HepG2 (cell line): ENCODE data around the gene PDC. TPM values are rescaled to one million over a fixed set of nuclear protein-coding genes. Genes with fewer than 3 reads are reported as not detected.

Experiments
- ATAC-seq: fragments of 200-7000 bp; cut with Tn5 transposase; 3 replicates; pipeline ENCODE4 v1.9.1; 2020; ENCODE audit warnings: mild to moderate bottlenecking, moderate library complexity
- BruUV-seq: library from RNA; stranded (reverse); fragments of 400-500 nt; replicated peaks from 2 replicates; lab custom pipeline; 2021; lab: Mats Ljungman, UMichigan
- CTCF ChIA-PET: fragments of 300-600 bp; formaldehyde crosslinking; extraction: SDS; loops from one replicate; lab custom pipeline; 2021; ENCODE audit warnings: low total read pairs, inconsistent platforms, low intra/inter-chr PET ratio; lab: Yijun Ruan, JAX
- POLR2A ChIA-PET: fragments of 350-600 bp; sonication (Branson Sonifier 250); formaldehyde crosslinking; loops from one replicate; lab custom pipeline; 2020; ENCODE audit warnings: antibody characterized with exemption, inconsistent platforms; lab: Yijun Ruan, JAX
- DNase-seq: peaks from one replicate; pipeline ENCODE4 v3.0.0-alpha.2; 2015; ENCODE audit warnings: low spot score
- FAIRE-seq: peaks from 3 replicates; lab custom pipeline; 2011; peaks lifted over from hg19 to GRCh38; lab: Jason Lieb, UNC
- H2AFZ ChIP-seq: one replicate; pipeline ENCODE4 v1.6.1; 2011; ENCODE audit warnings: low read length, inconsistent platforms
- H3K27ac ChIP-seq: fragments of 300-600 bp; 3 replicates; pipeline ENCODE4 v1.8.0; 2011; ENCODE audit warnings: mixed run types, mild to moderate bottlenecking, mixed read lengths, low read length, inconsistent platforms; ENCODE audit not compliant: insufficient read depth; ENCODE audit errors: extremely low read length
- H3K27me3 ChIP-seq, 2 experiments: fragments of 200-600 bp in 1 of 2; 2 replicates in 1 of 2; 3 replicates in 1 of 2; pipeline versions ENCODE4 v1.6.0 to v1.8.0; 2011; ENCODE audit warnings: low read length in 2 of 2, mild to moderate bottlenecking in 2 of 2, moderate library complexity in 2 of 2, inconsistent platforms in 1 of 2; ENCODE audit not compliant: insufficient read depth in 2 of 2, control insufficient read depth in 1 of 2
- H3K36me3 ChIP-seq, 2 experiments: fragments of 200-600 bp in 1 of 2; replicated peaks in 1 of 2; 2 replicates in 1 of 2; 3 replicates in 1 of 2; pipeline versions ENCODE4 v1.5.1 to v1.8.0; 2011; ENCODE audit warnings: low read length in 2 of 2, inconsistent platforms in 1 of 2; ENCODE audit not compliant: insufficient read depth in 2 of 2, control insufficient read depth in 1 of 2
- H3K4me1 ChIP-seq: 2 replicates; pipeline ENCODE4 v1.5.1; 2012; ENCODE audit warnings: low read length, inconsistent platforms; ENCODE audit not compliant: insufficient read depth
- H3K4me2 ChIP-seq: 2 replicates; pipeline ENCODE4 v1.6.0; 2011; ENCODE audit warnings: low read depth, low read length, inconsistent platforms
- H3K4me3 ChIP-seq, 3 experiments: fragments of 200-600 bp in 1 of 3; sonication (generic), shearing (Covaris generic) in 1 of 3; replicated peaks in 1 of 3; 2 replicates each; pipeline ENCODE4 v1.5.1; 2011 to 2016; ENCODE audit warnings: low read length in 3 of 3, inconsistent platforms in 2 of 3, low read depth in 2 of 3, mild to moderate bottlenecking in 2 of 3, control low read depth in 1 of 3, mixed read lengths in 1 of 3; ENCODE audit not compliant: insufficient read depth in 1 of 3
- H3K79me2 ChIP-seq: one replicate; pipeline ENCODE4 v1.6.1; 2011; ENCODE audit warnings: low read length, inconsistent platforms; ENCODE audit not compliant: insufficient read depth
- H3K9ac ChIP-seq: 2 replicates; pipeline ENCODE4 v1.6.0; 2011; ENCODE audit warnings: mild to moderate bottlenecking, low read depth, low read length, inconsistent platforms; ENCODE audit not compliant: insufficient read depth
- H3K9me3 ChIP-seq: 2 replicates; pipeline ENCODE4 v1.5.1; 2012; ENCODE audit warnings: mild to moderate bottlenecking, low read length
- H4K20me1 ChIP-seq: 2 replicates; pipeline ENCODE4 v1.6.0; 2011; ENCODE audit warnings: inconsistent platforms, mild to moderate bottlenecking, low read length, moderate library complexity; ENCODE audit not compliant: insufficient read depth
- KAT7 ChIP-seq: IDR thresholded peaks from 2 replicates; pipeline ENCODE4 v1.6.1; 2018; ENCODE audit warnings: borderline replicate concordance, missing compliant biosample characterization
- NR2C2 ChIP-seq: sonication (generic); formaldehyde crosslinking; IDR thresholded peaks from 2 replicates; pipeline ENCODE4 v1.4.0; 2020; ENCODE audit warnings: missing genetic modification reagents, mild to moderate bottlenecking, moderate library complexity, borderline replicate concordance
- RBAK ChIP-seq: sonication (generic); formaldehyde crosslinking; IDR thresholded peaks from 2 replicates; pipeline ENCODE4 v1.5.1; 2020; ENCODE audit warnings: mild to moderate bottlenecking, missing genetic modification reagents
- SCMH1 ChIP-seq: sonication (generic); formaldehyde crosslinking; IDR thresholded peaks from 2 replicates; pipeline ENCODE4 v1.9.0; 2021; ENCODE audit warnings: missing genetic modification reagents, mild to moderate bottlenecking, borderline replicate concordance
- ZNF12 ChIP-seq: sonication (generic); formaldehyde crosslinking; IDR thresholded peaks from 2 replicates; pipeline ENCODE4 v1.5.0; 2020; ENCODE audit warnings: missing genetic modification reagents
- ZNF678 ChIP-seq: sonication (generic); formaldehyde crosslinking; IDR thresholded peaks from 2 replicates; pipeline ENCODE4 v1.4.0; 2020; ENCODE audit warnings: mild to moderate bottlenecking, missing genetic modification reagents
- ZSCAN29 ChIP-seq: sonication (generic); formaldehyde crosslinking; conservative IDR thresholded peaks from 2 replicates; pipeline ENCODE4 v1.4.0; 2020; ENCODE audit warnings: mild to moderate bottlenecking, missing genetic modification reagents
- WGBS: methylation state at CpG from one replicate; pipeline ENCODE4 v1.1.6; 2017; ENCODE audit warnings: low lambda C conversion rate; 5-methylcytosine and 5-hydroxymethylcytosine counted together
- in situ Hi-C: cut with HindIII; loops from 2 replicates; pipeline ENCODE4 v1.10.0; 2017; ENCODE audit warnings: low pct_unique_long_range_greater_than_20kb; ENCODE audit not compliant: extremely low pct_ligation_motif_present
- intact Hi-C: fragments of 100-400 bp; cut with micrococcal nuclease; formaldehyde crosslinking; loops from one replicate; pipeline ENCODE4 v1.10.0; 2022; ENCODE audit not compliant: unreplicated experiment
- polyA plus RNA-seq, 8 experiments: library from polyadenylated mRNA; depleted of rRNA in 3 of 8; stranded (reverse) in 7 of 8; unstranded in 1 of 8; fragments of >200 nt; fragmentation: Illumina TruSeq in 4 of 8; extraction: Trizol in 4 of 8; gene quantifications; 2 replicates each; pipeline versions ENCODE4 v1.2.1 to v1.2.3, GENCODE V29; 2011 to 2016; ENCODE audit warnings: low read depth in 4 of 8, missing spikeins in 1 of 8, mixed read lengths in 1 of 8; ENCODE audit not compliant: insufficient read depth in 1 of 8
- total RNA-seq, 5 experiments: library from RNA; depleted of rRNA; stranded (reverse); fragments of >200 nt; fragmentation: Illumina TruSeq; extraction: Trizol; gene quantifications; 2 replicates each; pipeline ENCODE4 v1.2.3, GENCODE V29; 2016; ENCODE audit warnings: low read depth in 1 of 5
- TF ChIP-seq, protein P1 (sequence below): sonication (generic); formaldehyde crosslinking; IDR thresholded peaks from 2 replicates; pipeline ENCODE4 v1.5.0; 2020; ENCODE audit warnings: missing genetic modification reagents, mild to moderate bottlenecking, borderline replicate concordance

Gene PDC
- total and polyA plus RNA-seq, 2 of the 13 experiments (the other 11 are each of a cell fraction or from before 2014, with no cell fraction given), result not detected

DNA sequence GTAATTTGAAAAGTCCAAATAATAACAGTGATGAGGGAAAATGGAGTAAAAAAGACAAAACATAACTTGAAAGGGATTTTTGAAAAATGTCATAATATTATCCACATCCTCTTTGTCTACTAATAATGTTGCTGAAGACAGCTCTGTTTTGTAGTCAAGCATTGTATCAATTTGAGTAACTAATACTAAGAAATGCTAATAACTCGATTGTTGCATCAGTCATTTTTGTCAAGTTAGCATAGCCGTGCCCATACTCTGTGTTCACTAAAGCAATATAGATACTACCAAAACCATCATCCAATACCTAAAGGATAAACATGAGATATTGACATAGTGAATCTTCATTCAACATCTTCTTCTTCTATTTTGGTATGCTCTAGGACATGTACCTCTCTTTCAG, 17.3 kb downstream of the PDC start:
- in situ Hi-C loops, result no loop called here
- H3K9me3 ChIP-seq, result no peaks in the 10 kb centered on the region
- H3K4me2 ChIP-seq, result no peak overlapping the region
- POLR2A ChIA-PET, result no interaction called here
- H3K27ac ChIP-seq, result no peak overlapping the region
- no peaks in the 10 kb centered on the region for H3K4me1 ChIP-seq
- BruUV-seq, result no TSS peak
- TF ChIP-seq KAT7 (no peak), ZNF12 (CRISPR knock-in tag) (peak; percentile 48; the same call in 1 of the 2 replicates)
- TF ChIP-seq, protein P1, sequence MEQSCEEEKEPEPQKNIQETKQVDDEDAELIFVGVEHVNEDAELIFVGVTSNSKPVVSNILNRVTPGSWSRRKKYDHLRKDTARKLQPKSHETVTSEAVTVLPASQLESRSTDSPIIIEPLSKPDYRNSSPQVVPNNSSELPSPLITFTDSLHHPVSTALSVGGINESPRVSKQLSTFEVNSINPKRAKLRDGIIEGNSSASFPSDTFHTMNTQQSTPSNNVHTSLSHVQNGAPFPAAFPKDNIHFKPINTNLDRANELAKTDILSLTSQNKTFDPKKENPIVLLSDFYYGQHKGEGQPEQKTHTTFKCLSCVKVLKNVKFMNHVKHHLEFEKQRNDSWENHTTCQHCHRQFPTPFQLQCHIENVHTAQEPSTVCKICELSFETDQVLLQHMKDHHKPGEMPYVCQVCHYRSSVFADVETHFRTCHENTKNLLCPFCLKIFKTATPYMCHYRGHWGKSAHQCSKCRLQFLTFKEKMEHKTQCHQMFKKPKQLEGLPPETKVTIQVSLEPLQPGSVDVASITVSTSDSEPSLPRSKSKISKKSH (CRISPR knock-in tag), result no peak
- no peak overlapping the region for H2AFZ ChIP-seq
- intact Hi-C loops, result no loop called here
- no peaks in the 10 kb centered on the region for H3K27me3 ChIP-seq
- CTCF ChIA-PET, result no interaction called here
- no peak for ATAC-seq
- H3K36me3 ChIP-seq, result no peaks in the 10 kb centered on the region
- H4K20me1 ChIP-seq, result no peaks in the 10 kb centered on the region
- no peak overlapping the region for H3K9ac ChIP-seq
- WGBS, result 0% methylated on average over 2 of the region's 2 CpGs
- no peaks in the 10 kb centered on the region for H3K79me2 ChIP-seq
- no peak for DNase-seq
- no peak for FAIRE-seq
- no peak overlapping the region for H3K4me3 ChIP-seq

- H3K27me3 ChIP-seq, result no peaks in the 10 kb centered on the region
- no peaks in the 10 kb centered on the region for H3K4me1 ChIP-seq
- no peaks in the 10 kb centered on the region for H4K20me1 ChIP-seq
- no peak overlapping the region for H3K27ac ChIP-seq
- intact Hi-C loops, result no loop called here
- no peak overlapping the region for H3K9ac ChIP-seq
- no peak overlapping the region for H2AFZ ChIP-seq
- no peak for DNase-seq
- no peak overlapping the region for H3K4me2 ChIP-seq
- no TSS peak for BruUV-seq
- CTCF ChIA-PET, result no interaction called here
- H3K36me3 ChIP-seq, result no peaks in the 10 kb centered on the region
- POLR2A ChIA-PET, result no interaction called here
- WGBS, result 0% methylated on average over 1 of the region's 1 CpG
- no peaks in the 10 kb centered on the region for H3K79me2 ChIP-seq
- FAIRE-seq, result no peak
- in situ Hi-C loops, result no loop called here
- no peak overlapping the region for H3K4me3 ChIP-seq
- no peak for ATAC-seq
- TF ChIP-seq SCMH1 (CRISPR knock-in tag) (no peak), NR2C2 (no peak), ZNF678 (CRISPR knock-in tag) (no peak), ZSCAN29 (CRISPR knock-in tag) (no peak), RBAK (CRISPR knock-in tag) (no peak)
- no peaks in the 10 kb centered on the region for H3K9me3 ChIP-seq
Measured at GRCh38 chr1:186442651-186443375, 18.1 kb downstream of the PDC start.
